SU-DHL-6 (cell line): Measurements from ENCODE around the gene NPAS1.
A peak's percentile ranks its signal among the peaks of the same experiment; 100 is the strongest.

Source experiments
- H2AFZ ChIP-seq: fragments of 200-600 bp; sonication (generic); 2 replicates; pipeline ENCODE4 v1.6.1; 2014; ENCODE audit warnings: low read depth, mild to moderate bottlenecking, moderate library complexity, mixed read lengths, antibody characterized with exemption, low read length; ENCODE audit not compliant: severe bottlenecking
- H3F3A ChIP-seq: fragments of 200-600 bp; shearing (Covaris generic); 2 replicates; pipeline ENCODE4 v1.6.0; 2016; ENCODE audit warnings: antibody characterized with exemption, mild to moderate bottlenecking; ENCODE audit not compliant: insufficient read depth
- H3K27ac ChIP-seq: fragments of 200-600 bp; sonication (generic); 2 replicates; pipeline ENCODE4 v1.5.1; 2016; ENCODE audit warnings: low read depth, mild to moderate bottlenecking, low read length, moderate library complexity, mixed read lengths
- H3K27me3 ChIP-seq: fragments of 200-600 bp; sonication (generic), shearing (Covaris generic); 2 replicates; pipeline ENCODE4 v1.6.0; 2014; ENCODE audit warnings: mild to moderate bottlenecking, low read length
- H3K36me3 ChIP-seq: fragments of 200-600 bp; sonication (generic); 2 replicates; pipeline ENCODE4 v1.6.1; 2014; ENCODE audit warnings: mild to moderate bottlenecking, low read length, mixed read lengths
- H3K4me2 ChIP-seq: fragments of 300-600, 200-600 bp; shearing (Covaris generic), sonication (generic); 2 replicates; pipeline ENCODE4 v1.6.0; 2014; ENCODE audit warnings: low read length, low read depth, mild to moderate bottlenecking; ENCODE audit not compliant: poor library complexity, severe bottlenecking
- H3K4me3 ChIP-seq: fragments of 200-600 bp; sonication (generic); 2 replicates; pipeline ENCODE4 v1.5.1; 2014; ENCODE audit warnings: antibody characterized with exemption, low read length, mild to moderate bottlenecking, mixed read lengths; ENCODE audit not compliant: insufficient read depth, poor library complexity, severe bottlenecking
- H3K79me2 ChIP-seq: fragments of 200-600 bp; sonication (generic); 2 replicates; pipeline ENCODE4 v1.6.1; 2014; ENCODE audit warnings: mild to moderate bottlenecking, low read length, moderate library complexity; ENCODE audit not compliant: insufficient read depth
- H3K9ac ChIP-seq: fragments of 200-600 bp; sonication (generic); 2 replicates; pipeline ENCODE4 v1.7.0; 2014; ENCODE audit warnings: mild to moderate bottlenecking, low read length
- H3K9me2 ChIP-seq: fragments of 200-600 bp; sonication (generic); replicated peaks from 2 replicates; pipeline ENCODE4 v1.6.1; 2014; ENCODE audit warnings: low read length; ENCODE audit not compliant: insufficient read depth
- H3K9me3 ChIP-seq: fragments of 200-600 bp; sonication (generic); 2 replicates; pipeline ENCODE4 v1.6.1; 2014; ENCODE audit warnings: low read length, mixed read lengths; ENCODE audit not compliant: insufficient read depth
- H4K20me1 ChIP-seq: fragments of 200-600 bp; sonication (generic); 2 replicates; pipeline ENCODE4 v1.6.1; 2014; ENCODE audit warnings: low read depth, mild to moderate bottlenecking, antibody characterized with exemption, low read length, moderate library complexity, mixed read lengths
- EZH2phosphoT487 ChIP-seq: fragments of 200-600 bp; sonication (generic), shearing (Covaris generic); conservative IDR thresholded peaks from 2 replicates; pipeline ENCODE4 v1.6.1; 2018; ENCODE audit warnings: mild to moderate bottlenecking, antibody characterized with exemption, low read length, moderate library complexity, mixed read lengths
- TF ChIP-seq, protein P1 (sequence below): fragments of 200-600 bp; sonication (generic); IDR thresholded peaks from one replicate; pipeline ENCODE4 v1.5.1; 2017; ENCODE audit warnings: antibody characterized with exemption, mild to moderate bottlenecking, low read length, moderate library complexity; ENCODE audit not compliant: insufficient read depth, poor library complexity, severe bottlenecking

NPAS1 gene

DNA sequence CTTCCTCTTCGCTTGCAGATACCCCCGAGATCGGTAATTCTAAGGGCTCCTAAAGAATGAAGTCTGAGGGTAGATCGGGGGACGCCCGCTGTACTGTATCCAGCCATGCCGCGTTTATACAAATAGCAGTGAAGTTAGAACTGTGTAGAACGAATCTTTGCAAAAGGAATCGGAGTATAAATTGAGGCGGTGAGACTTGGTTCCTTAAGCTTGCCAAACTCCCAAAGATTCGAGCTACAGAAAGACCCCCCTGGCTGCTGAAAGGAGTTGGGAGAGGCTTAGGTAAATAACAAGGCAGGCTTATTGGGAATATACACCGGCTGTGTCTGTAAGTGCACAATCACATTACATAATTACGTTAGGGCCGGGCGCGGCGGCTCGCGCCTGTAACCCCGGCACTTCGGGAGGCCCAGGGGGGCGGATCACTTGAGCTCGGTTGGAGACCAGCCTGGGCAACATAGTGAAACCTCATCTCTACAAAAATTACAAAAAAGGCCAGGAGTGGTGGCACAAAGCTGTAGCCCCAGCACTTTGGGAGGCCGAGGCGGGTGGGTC lies 16.5 kb downstream of the NPAS1 start:
- H3K9me3 ChIP-seq: no peaks in the 10 kb centered on the region
- no peaks in the 10 kb centered on the region for H3K9me2 ChIP-seq
- peak overlapping the region; percentile 48 for H3K4me3 ChIP-seq
- no peaks in the 10 kb centered on the region for H3K27me3 ChIP-seq
- H2AFZ ChIP-seq: peak overlapping the region; percentile 96
- H3K9ac ChIP-seq: peak overlapping the region; percentile 64
- TF ChIP-seq, protein P1, sequence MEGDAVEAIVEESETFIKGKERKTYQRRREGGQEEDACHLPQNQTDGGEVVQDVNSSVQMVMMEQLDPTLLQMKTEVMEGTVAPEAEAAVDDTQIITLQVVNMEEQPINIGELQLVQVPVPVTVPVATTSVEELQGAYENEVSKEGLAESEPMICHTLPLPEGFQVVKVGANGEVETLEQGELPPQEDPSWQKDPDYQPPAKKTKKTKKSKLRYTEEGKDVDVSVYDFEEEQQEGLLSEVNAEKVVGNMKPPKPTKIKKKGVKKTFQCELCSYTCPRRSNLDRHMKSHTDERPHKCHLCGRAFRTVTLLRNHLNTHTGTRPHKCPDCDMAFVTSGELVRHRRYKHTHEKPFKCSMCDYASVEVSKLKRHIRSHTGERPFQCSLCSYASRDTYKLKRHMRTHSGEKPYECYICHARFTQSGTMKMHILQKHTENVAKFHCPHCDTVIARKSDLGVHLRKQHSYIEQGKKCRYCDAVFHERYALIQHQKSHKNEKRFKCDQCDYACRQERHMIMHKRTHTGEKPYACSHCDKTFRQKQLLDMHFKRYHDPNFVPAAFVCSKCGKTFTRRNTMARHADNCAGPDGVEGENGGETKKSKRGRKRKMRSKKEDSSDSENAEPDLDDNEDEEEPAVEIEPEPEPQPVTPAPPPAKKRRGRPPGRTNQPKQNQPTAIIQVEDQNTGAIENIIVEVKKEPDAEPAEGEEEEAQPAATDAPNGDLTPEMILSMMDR: no peak
- no peak for TF ChIP-seq EZH2phosphoT487
- H3F3A ChIP-seq: 0 out of 2 replicates have a peak, but pooled peaks cover 5% of the 10 kb centered on the region
- H3K79me2 ChIP-seq: no peaks in the 10 kb centered on the region
- no peak overlapping the region for H3K27ac ChIP-seq
- no peaks in the 10 kb centered on the region for H4K20me1 ChIP-seq
- peak overlapping the region; percentile 97 for H3K4me2 ChIP-seq
- no peaks in the 10 kb centered on the region for H3K36me3 ChIP-seq

DNA sequence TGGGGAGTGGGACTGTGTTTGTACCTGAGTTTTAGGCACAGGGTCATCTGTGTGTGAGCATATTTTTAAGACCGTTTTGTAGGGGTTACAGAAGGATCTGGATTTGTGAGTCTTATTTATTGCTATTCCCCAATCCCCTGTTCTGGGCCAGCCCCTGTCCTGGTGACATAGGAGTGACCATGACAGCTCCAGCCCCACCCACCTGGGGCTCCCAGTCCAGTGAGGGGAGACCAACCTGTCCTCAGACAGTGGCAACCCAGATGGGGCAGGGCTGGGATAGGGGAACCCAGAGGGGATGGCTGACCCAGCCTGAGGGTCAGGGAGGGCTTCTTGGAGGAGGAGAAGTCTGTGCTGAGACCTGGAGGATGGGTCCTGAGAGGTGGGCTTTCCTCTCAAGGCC lies 18.1 kb downstream of the NPAS1 start:
- H3K4me3 ChIP-seq: no peak overlapping the region
- H3K79me2 ChIP-seq: no peaks in the 10 kb centered on the region
- H3K9me2 ChIP-seq: no peaks in the 10 kb centered on the region
- no peak overlapping the region for H3K4me2 ChIP-seq
- H3K27me3 ChIP-seq: no peaks in the 10 kb centered on the region
- H3K36me3 ChIP-seq: no peaks in the 10 kb centered on the region
- no peak overlapping the region for H3K27ac ChIP-seq
- no peak overlapping the region for H3K9ac ChIP-seq
- H3K9me3 ChIP-seq: no peaks in the 10 kb centered on the region
- 0 out of 2 replicates have a peak, but pooled peaks cover 5% of the 10 kb centered on the region for H3F3A ChIP-seq
- no peak for TF ChIP-seq EZH2phosphoT487
- TF ChIP-seq, protein P1: no peak
- no peak overlapping the region for H2AFZ ChIP-seq
- H4K20me1 ChIP-seq: no peaks in the 10 kb centered on the region

GRCh38 chr19:47039239-47039874 lies 19.7 kb downstream of the NPAS1 start:
- H3K9me2 ChIP-seq: no peaks in the 10 kb centered on the region
- no peaks in the 10 kb centered on the region for H4K20me1 ChIP-seq
- 0 out of 2 replicates have a peak, but pooled peaks cover 5% of the 10 kb centered on the region for H3F3A ChIP-seq
- H3K36me3 ChIP-seq: no peaks in the 10 kb centered on the region
- no peak for TF ChIP-seq EZH2phosphoT487
- TF ChIP-seq, protein P1: no peak
- H3K79me2 ChIP-seq: no peaks in the 10 kb centered on the region
- no peaks in the 10 kb centered on the region for H3K27me3 ChIP-seq
- no peak overlapping the region for H3K4me3 ChIP-seq
- no peak overlapping the region for H3K4me2 ChIP-seq
- H3K9ac ChIP-seq: no peak overlapping the region
- no peak overlapping the region for H3K27ac ChIP-seq
- no peaks in the 10 kb centered on the region for H3K9me3 ChIP-seq
- H2AFZ ChIP-seq: no peak overlapping the region
